ENCODE data around the gene PCSK6. TPM values are rescaled to one million over a fixed set of nuclear protein-coding genes. Genes with fewer than 3 reads are reported as not detected.

PCSK6 gene
- total RNA-seq, 1 donor from 2014 or later: 1.1 TPM

DNA sequence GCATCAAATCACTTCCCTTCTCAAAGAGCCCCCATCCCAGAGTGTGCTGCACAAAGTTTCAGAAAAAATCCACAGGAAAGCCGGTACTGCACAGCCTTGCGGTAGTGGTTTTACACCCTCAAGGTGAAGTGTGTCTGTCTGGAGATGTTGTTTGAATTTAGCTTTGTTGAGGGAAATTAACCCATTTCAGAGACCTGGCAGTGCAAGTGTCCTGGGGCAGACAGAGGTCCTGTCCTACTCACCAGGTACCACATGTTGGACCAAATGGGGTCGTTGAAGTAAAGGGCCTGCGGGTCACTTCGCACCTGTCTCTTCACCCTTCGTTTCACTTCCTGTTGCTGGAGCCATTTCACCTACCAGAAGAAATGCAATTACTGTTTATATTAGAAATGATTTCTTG lies 57.8 kb downstream of the PCSK6 start:
- Mint-ChIP-seq H3K4me3 (no peak overlapping the region), H3K4me1 (no peaks in the 10 kb centered on the region), H3K9me3 (no peaks in the 10 kb centered on the region), H3K27ac (no peak overlapping the region), H3K36me3 (ENCODE audit: low read depth) (no peaks in the 10 kb centered on the region), H3K27me3 (peaks cover 14% of the 10 kb centered on the region)
- TF ChIP-seq, protein P1, sequence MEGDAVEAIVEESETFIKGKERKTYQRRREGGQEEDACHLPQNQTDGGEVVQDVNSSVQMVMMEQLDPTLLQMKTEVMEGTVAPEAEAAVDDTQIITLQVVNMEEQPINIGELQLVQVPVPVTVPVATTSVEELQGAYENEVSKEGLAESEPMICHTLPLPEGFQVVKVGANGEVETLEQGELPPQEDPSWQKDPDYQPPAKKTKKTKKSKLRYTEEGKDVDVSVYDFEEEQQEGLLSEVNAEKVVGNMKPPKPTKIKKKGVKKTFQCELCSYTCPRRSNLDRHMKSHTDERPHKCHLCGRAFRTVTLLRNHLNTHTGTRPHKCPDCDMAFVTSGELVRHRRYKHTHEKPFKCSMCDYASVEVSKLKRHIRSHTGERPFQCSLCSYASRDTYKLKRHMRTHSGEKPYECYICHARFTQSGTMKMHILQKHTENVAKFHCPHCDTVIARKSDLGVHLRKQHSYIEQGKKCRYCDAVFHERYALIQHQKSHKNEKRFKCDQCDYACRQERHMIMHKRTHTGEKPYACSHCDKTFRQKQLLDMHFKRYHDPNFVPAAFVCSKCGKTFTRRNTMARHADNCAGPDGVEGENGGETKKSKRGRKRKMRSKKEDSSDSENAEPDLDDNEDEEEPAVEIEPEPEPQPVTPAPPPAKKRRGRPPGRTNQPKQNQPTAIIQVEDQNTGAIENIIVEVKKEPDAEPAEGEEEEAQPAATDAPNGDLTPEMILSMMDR (IDR thresholded peaks at IDR 0.05): no peak
- ATAC-seq (ENCODE audit: low read depth) (no peak), DNase-seq (no peak)
- POLR2A ChIA-PET: no interaction called here
- CTCF ChIA-PET: no interaction called here
- intact Hi-C loops (cut with micrococcal nuclease): no loop called here

DNA sequence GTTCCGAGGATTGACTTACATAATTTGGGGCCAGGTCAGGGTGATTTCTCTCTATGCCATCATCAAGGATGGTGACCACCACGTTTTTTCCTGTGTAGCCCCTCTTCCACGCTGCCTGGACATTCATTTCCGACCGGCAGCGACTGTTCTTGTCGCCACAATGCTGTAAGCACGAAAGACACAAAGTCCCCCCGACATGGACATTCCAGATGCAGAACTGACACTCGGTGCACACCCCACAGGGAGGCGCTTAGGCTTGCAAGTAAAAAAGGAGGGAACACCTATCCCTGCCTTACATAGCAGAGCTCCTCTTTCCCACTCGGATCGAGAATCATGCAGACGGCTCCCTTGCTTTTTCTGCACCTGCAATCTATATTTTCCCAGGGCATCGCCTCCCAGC lies 58.2 kb downstream of the PCSK6 start:
- no peaks in the 10 kb centered on the region for H3K36me3 Mint-ChIP-seq (ENCODE audit: low read depth)
- TF ChIP-seq, protein P1 (IDR thresholded peaks at IDR 0.05): no peak
- DNase-seq: no peak
- intact Hi-C loops (cut with micrococcal nuclease): no loop called here
- POLR2A ChIA-PET: no interaction called here
- ATAC-seq (ENCODE audit: low read depth): no peak
- no peak overlapping the region for H3K27ac Mint-ChIP-seq
- no peak overlapping the region for H3K4me3 Mint-ChIP-seq
- no peaks in the 10 kb centered on the region for H3K4me1 Mint-ChIP-seq
- CTCF ChIA-PET: no interaction called here
- peaks cover 14% of the 10 kb centered on the region for H3K27me3 Mint-ChIP-seq
- H3K9me3 Mint-ChIP-seq: no peaks in the 10 kb centered on the region

DNA sequence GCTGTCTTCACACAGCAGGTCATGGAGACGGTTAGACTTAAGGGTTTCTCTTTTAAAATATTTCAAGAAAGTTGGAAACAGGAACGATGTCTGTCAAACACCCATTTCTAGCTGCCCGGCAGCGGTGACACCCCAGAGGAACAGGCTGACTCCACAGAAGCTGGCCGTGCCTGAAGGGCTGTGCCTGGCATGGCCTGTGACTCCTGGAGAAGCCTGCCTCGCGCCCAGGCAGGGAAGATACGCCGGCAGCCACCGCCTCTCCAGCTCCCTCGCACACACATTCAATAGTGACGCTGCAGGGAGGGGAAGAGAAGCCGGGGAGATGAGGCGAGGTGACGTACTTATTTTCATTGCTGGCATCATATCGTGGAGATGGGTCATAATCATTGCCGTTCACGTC lies 59.9 kb downstream of the PCSK6 start:
- ATAC-seq (ENCODE audit: low read depth): no peak
- Mint-ChIP-seq H3K4me1 (no peaks in the 10 kb centered on the region), H3K36me3 (ENCODE audit: low read depth) (no peaks in the 10 kb centered on the region), H3K9me3 (no peaks in the 10 kb centered on the region), H3K27ac (no peak overlapping the region), H3K27me3 (peaks cover 19% of the 10 kb centered on the region), H3K4me3 (no peak overlapping the region)
- TF ChIP-seq, protein P1 (IDR thresholded peaks at IDR 0.05): no peak
- ChIA-PET CTCF (no interaction called here), POLR2A (no interaction called here)
- DNase-seq: no peak
- intact Hi-C loops (cut with micrococcal nuclease): no loop called here

DNA sequence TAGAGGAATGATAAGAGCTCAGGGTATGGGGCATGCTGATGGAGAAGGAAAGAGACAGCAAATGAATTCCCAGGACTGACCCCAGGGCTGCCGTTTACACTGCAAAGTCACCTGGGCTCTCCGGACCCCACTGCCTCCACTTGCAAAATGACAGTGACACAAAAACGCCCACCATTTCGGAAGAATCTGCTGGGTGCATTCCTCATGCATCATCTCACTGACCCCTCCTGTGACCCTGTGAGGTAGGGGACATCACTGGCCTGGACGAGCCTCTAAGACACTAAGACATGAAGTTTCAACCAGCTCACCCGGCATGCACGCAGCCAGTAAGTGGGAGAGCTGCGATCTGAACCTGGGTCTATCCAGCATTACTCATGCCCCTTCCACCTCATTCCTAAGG lies 60.3 kb downstream of the PCSK6 start:
- DNase-seq: no peak
- no peak for ATAC-seq (ENCODE audit: low read depth)
- TF ChIP-seq, protein P1 (IDR thresholded peaks at IDR 0.05): no peak
- Mint-ChIP-seq H3K27me3 (peaks cover 18% of the 10 kb centered on the region), H3K36me3 (ENCODE audit: low read depth) (no peaks in the 10 kb centered on the region), H3K27ac (no peak overlapping the region), H3K4me1 (no peaks in the 10 kb centered on the region), H3K4me3 (no peak overlapping the region), H3K9me3 (no peaks in the 10 kb centered on the region)
- POLR2A ChIA-PET: no interaction called here
- CTCF ChIA-PET: no interaction called here
- intact Hi-C loops (cut with micrococcal nuclease): no loop called here

DNA sequence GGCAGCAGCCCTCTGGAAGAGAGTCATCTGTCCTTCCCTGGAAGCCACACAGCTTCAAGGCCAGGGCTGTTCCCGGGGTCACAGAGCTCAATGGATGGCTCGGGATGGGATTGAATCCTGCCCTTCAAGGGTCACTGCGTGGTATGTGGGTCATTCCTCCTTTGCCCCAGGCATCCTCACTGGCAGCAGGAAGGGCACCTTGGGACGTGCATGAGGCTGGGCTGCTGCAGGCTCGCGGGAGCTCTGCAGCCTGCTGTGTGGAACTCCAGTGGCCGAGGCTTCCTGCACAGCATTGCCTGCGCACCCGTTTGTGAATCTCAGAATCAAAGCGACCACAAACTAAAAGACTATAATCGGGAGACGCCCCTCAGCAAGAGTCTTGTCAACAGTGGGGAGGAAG lies 60.7 kb downstream of the PCSK6 start:
- intact Hi-C loops (cut with micrococcal nuclease): no loop called here
- H3K27ac Mint-ChIP-seq: no peak overlapping the region
- CTCF ChIA-PET: no interaction called here

More for the DNA sequence above, 60.7 kb downstream of the PCSK6 start:
- Mint-ChIP-seq H3K4me1 (no peaks in the 10 kb centered on the region), H3K4me3 (no peak overlapping the region), H3K27me3 (peaks cover 16% of the 10 kb centered on the region), H3K9me3 (no peaks in the 10 kb centered on the region), H3K36me3 (ENCODE audit: low read depth) (no peaks in the 10 kb centered on the region)
- TF ChIP-seq, protein P1 (IDR thresholded peaks at IDR 0.05): no peak
- ATAC-seq (ENCODE audit: low read depth) (no peak), DNase-seq (no peak)
- POLR2A ChIA-PET: no interaction called here

Measured in activated B cell treated with CpG ODN at 0.5 μM for 24 hours (primary cell).